NT2/D1 (cell line): Measurements from ENCODE around the gene CROCC.

ENCODE experiments used
- SUZ12 ChIP-seq: IDR thresholded peaks from 2 replicates; pipeline ENCODE4 v1.6.1; 2011; ENCODE audit not compliant: insufficient read length, insufficient read depth; ENCODE audit errors: extremely low read depth
- YY1 ChIP-seq: IDR thresholded peaks from 2 replicates; pipeline ENCODE4 v1.6.1; 2011; ENCODE audit not compliant: insufficient read length, insufficient read depth

DNA sequence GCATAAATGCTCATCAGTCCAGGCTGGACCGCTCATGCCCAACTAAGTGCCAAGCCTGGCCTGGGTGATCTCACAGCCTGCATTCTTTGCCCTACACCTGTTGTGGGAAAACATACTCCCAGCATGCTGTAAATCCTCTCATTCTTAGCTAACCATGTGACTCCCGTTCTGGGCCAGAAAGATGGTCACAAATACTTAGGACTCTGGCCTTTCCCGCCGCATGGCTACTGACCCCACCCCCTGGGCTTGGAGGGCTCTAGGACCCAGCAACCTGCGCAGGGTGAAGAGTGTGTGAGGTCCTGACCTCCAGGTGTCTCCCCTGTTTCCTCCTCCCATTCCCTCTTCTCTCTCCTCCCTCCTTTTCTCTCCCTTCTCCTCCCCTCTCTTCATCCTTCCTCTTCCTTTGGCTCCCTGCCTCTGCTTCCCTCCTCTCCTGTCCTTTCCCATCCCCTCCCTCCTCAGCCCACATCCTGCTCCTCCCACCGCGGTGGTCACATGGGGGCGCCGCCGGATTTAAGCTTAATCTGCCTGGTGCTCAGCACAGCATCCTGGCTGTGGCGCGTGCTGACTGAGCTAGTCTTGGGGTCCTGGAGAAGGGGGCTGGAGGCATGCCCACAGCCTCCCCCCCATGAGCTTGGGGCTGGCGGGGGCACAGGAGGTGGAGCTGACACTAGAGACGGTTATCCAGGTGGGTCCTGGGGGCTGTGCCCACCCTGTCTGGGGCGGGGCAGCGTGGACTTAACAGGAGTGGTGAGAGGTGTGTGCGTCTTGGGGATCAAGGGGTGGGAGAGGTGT, at the start of gene CROCC:
- TF ChIP-seq SUZ12 (no peak), YY1 (no peak)
